GM19043 (cell line): Measurements from ENCODE around the gene DSTYK.
"Not testable (repeated sequence)": the region's sequence is repeated elsewhere in the genome, so short reads cannot be mapped to it uniquely, and the experiment has no call there.

Experiments used
- ATAC-seq: cut with Tn5 transposase; IDR thresholded peaks from one replicate; pipeline ENCODE4 v1.9.1; 2021; ENCODE audit warnings: low read depth; ENCODE audit not compliant: unreplicated experiment

The DSTYK gene

DNA sequence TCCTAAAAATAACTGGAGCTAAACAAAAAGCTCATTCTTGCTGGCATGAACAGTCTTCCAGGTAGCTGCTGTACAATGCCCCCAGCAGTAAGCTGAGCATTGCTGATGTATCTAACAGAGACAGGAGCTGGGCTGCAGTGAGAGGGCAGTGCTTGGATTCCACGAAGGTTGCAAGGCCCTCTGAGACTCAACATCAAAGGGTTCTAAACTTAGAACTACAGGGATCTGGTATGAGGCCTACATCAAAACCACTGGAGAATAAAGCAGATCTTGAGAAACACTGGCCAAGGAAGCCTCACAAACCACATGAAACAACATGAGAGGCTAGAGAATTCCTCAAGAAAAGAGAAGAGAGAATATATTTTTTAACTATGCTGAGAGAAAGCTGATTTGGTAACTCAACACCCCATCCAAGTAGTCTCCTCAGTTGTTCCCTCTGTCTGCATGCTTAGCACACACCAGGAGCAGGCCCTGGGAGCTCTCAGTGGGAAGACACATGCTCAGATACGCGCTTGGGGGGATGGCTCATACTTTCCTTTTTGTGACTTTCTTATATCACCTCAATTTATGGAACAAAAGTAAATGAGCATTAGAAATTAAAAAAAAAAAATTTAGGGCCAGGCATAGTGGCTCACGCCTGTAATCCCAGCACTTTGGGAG lies 27.7 kb downstream of the DSTYK start:
- no peak for ATAC-seq

DNA sequence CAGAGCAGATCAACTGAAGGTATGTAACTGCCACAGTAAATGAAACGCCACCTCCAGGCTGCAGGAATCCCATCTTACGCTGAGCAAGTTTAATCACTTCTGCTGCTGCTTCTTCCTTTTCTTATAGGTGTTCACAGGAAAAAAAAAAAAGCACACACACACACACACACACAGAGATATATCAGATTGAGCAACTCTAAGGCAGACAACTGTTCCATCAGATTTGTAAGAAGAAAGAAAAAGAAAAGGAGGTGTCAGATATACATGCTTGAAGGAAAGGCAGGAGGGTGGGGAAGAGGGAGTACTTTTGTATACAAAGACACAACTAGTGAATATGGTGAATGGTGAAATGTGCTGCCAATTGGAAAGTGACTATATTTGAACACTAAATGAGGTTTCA lies 28.6 kb downstream of the DSTYK start:
- no peak for ATAC-seq

DNA sequence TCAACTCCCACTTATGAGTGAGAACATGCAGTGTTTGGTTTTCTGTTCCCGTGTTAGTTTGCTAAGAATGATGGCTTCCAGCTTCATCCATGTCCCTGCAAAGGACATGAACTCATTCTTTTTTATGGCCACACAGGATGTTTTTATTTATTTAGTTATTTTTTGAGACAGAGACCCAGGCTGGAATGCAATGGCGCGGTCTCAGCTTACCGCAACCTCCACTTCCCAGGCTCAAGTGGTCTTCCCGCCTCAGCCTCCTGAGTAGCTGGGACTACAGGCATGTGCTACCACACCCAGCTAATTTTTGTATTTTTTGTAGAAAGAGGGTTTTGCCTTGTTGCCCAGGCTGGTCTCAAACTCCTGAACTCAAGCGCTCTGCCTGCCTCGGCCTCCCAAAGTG lies 31.2 kb downstream of the DSTYK start:
- ATAC-seq, result not testable (repeated sequence)

DNA sequence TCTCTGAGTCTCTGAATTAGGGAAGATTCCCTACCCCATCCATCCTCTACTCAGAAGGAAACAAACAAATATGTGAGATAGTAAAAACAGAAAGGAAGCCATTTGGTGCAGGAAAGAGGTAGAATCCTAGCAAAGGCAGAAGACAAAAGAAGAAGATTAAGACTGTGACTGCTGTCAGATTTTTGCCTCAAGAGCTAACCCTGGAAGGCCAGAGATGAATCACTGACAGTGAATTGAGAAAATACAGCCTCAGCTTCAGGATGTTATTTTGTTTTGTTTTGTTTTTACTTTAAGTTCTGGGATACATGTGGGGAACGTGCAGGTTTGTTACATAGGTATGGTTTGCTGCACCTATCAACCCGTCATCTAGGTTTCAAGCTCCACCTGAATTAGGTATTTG lies 31.7 kb downstream of the DSTYK start:
- no peak for ATAC-seq

DNA sequence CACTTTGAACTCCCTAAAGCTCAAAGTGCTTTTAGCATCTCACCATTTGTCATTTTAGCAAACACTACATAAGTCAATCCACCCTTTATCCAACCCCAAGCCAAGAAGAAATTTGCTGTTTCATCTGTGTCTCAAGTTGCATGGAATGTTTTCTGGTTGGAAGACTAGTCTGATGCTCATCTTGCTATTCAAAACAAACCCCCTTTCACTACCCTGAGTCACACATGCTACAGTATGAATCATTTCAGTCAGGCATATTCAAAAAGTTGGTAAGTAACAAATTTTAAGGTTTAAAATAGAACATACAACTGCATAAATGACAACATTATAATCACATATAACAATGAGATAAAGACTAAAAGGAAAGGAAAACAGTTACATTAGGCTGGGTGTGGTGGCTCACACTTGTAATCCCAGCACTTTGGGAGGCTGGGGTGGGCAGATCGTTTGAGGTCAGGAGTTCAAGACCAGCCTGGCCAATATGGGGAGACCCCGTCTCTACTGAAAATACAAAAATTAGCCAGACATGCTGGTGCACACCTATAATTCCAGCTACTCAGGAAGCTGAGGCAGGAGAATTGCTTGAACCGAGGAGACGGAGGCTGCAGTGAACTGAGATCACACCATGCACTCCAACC lies 38.7 kb downstream of the DSTYK start:
- no peak for ATAC-seq

DNA sequence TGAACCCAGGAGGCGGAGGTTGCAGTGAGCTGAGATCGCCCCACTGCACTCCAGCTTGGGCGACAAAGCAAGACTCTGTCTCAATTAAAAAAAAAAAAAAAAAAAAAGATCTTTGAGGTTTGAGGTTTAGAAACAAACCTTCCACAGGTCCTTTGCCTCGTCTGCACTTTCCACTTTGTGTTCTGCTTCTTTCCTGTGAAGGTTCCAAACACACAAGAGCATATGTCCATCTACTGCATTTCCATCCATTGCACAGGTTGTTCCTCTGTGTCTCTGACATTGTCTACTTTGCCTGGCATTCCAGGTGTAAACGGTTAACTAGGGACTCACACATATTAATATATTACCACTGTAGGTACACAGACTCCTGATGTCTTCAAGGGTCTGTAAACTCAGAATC lies 40.1 kb downstream of the DSTYK start:
- ATAC-seq, result no peak

DNA sequence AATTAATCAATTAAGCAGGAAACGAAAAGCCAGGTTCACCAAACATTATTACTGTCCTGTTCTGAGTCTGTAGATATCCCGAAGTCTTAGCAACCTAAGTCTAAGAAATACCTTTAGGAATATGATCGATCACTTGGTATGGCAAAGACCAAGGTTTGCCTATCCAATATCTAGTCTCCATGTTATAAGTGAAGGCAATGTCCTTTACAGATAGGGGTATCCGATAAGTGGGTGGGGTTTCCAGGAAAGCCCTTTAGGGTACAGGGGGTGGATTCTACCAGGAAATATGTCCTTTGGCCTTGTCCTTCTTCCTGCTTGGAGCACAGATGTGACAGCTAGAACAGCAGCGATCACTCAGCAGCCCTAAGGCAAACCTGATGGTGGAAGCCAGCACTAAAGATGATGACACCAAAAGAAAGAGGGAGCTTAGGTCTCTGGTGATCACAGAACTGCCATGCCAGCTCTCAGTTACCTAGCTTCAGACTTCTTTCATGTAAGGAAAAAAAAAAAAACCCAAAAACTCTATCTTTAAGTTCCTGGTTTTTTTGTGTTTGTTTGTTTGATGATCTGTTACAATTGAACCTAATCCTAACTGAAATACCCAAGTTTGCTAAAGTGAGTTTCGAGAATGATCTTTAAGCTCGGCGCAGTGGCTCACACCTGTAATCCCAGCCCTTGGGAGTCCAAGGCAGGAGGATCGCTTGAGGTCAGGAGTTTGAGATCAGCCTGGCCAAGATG lies 40.8 kb downstream of the DSTYK start:
- no peak for ATAC-seq

DNA sequence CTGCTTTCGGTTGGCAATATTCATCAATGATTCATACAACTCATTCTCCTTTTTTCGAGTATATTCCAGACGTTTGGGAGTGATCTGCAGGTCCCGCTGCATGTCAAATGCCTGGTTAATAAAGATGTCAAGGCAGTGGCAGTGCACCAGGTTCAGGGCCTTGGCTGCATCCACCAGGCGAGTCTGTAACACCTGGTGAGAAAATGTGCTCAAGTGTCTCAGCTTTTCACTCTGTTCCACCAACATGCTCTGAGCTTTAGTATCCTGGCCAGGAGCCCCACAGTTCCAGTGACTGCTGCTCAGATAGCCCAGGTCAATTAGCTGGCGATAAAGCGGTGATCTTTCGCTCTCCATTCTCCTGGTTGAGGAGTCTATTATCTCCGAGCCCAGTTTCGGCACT lies 42.3 kb downstream of the DSTYK start:
- no peak for ATAC-seq

DNA sequence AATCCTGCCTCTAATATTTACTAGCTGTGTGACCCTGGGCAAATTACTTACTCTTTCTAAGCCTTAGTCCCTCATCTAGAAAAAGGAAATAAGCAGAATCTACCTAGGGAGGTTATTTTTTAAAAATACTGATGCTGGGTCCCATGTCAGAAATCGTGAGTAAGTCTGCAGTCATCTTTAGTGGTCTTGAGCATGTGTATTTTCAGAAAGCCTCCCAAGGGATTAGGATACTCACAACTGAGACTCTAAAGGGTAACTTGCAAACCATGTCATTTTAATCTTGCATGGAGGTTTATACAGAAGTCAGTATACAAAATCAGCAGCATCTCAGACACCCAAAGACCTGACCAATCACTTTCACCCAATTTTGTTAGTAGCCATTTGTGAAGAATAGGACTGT lies 43.2 kb downstream of the DSTYK start:
- no peak for ATAC-seq

DNA sequence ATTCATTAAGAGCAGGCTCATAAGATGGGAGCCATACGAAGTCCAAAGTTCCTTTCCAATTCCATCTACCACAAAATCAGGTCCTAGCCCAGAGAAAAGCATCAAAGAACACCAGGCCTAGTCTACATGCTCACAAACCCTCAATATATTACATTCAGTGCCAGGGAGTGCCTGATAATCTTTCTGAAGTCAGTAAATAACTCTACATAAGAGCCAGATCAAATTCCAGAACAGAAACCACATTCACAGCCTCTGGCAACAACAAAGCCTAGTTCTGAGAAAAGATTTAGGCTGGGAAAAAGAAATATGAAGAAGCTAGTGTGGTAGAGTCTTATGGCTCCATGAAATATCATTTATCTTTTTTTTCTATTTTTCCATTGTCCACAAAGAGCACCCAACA lies 49.2 kb downstream of the DSTYK start:
- ATAC-seq, result no peak

DNA sequence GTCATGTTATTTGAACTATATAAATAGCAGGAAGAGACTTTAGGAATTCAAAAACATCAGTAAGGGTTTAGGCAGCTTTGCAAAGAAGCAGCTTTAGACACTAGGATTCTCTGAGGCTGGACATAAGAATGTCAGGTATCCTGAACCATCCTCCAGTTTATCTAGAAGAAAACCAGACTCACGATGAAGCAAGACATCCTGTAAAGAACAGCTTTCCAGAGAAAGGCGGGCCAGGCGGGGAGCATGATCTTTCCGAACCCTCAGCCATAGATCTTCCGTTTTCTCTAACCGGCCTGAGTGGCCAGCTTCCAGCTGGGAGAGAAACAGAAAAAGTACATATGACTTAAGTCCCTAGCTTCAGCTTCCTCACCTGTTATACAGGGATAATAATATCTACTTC lies 50.4 kb downstream of the DSTYK start:
- no peak for ATAC-seq

DNA sequence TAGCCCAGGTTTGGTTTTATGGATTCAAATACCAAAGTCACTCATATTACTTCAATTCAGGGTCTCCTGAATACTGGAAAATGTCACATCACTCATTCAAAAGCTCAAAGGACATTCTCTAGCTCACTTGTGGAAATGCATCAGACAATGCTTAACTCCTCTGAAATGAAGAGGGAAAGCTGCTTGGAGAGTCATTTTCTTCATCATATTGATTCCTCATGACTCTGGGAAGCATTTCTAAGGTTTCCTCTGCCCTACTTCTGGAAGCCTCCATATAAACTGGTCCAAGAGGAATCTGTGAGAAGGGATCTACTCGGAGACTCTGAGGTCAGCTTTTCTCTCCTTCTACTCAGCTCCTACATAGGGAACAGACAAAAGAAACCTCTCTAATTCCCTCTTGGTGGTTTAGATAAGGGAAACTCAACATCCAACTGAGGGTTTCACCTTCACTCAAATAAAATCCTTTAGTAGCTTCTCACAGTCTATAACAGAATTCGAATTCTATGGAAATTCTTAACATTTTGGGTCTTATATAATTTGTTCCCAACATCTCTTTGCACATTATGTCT lies 53.4 kb downstream of the DSTYK start:
- ATAC-seq, result no peak

DNA sequence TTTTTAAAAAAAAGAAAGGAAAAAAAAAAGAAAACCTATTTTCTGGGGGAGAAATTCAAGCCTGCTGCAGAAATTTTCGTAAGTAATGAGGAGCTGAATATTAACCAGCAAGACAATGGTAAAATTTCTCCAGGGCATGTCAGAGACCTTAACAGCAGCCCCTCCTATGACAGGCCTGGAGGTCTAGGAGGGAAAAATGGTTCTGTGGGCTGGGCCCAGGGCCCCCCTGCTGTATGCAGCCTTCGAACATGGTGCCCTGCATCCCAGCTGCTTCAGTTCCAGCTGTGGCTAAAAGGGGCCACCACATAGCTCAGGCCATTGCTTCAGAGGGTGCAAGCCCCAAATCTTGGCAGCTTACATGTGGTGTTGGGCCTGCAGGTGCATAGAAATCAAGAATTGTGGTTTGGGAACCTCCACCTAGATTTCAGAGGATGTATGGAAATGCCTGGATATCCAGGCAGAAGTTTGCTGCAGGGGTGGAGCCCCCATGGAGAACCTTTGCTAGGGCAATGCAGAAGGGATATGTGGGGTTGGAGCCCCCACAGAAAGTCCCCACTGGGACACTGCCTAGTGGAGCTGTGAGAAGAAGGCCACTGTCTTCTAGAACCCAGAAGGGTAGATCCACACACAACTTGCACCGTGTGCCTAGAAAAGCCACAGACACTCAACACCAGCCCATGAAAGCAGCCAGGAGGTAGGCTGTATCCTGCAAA lies 55.7 kb downstream of the DSTYK start:
- ATAC-seq, result not testable (repeated sequence)

DNA sequence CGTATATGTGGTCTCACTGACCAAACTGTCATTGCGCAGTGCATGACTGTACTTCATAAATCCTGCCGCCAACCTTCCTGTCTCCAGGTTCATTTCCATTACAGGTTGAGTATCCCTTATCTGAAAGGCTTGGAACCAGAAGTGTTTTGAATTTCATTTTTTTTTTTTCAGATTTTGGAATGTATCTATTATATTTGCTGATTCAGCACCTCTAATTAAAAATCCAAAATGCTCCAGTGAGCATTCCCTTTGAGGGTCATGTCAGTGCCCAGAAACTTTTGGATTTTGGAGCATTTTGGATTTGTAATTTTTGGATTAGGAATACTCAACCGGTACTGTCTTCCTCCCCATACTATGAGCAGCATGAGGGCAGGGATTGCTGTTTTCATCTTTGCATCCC lies 59.0 kb downstream of the DSTYK start:
- no peak for ATAC-seq

DNA sequence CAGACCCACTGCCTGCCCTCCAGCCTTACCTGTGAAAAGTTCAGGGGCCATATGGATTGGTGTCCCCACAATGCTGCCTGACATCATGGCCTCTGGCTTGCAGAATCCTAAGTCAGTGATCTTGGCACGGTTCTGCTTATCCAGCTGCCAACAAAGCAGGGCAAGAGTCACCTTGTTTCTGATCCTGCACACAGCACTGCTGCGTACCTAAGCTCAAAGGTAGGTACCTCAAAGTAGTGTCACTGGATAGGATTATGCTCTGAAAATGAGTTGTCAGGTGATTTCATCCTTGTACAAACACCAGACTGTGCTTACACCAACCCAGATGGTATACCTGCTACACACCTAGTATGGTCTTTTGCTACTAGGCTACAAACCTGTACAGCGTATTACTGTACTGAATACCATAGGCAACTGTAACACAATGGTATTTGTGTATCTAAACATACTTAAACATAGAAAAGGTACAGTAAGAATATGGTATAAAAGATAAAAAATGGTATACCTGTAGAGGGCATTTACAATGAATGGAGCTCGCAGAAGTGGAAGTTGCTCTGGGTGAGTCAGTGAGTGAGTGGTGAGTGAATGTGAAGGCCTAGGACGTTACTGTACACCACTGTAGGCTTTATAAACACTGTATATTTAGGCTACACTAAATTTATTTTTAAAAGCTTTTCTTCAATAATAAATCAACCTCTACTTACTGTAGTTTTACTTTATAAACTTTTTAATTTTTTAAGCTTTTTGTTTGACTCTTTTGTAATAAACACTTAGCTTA lies 60.7 kb downstream of the DSTYK start:
- ATAC-seq, result no peak

DNA sequence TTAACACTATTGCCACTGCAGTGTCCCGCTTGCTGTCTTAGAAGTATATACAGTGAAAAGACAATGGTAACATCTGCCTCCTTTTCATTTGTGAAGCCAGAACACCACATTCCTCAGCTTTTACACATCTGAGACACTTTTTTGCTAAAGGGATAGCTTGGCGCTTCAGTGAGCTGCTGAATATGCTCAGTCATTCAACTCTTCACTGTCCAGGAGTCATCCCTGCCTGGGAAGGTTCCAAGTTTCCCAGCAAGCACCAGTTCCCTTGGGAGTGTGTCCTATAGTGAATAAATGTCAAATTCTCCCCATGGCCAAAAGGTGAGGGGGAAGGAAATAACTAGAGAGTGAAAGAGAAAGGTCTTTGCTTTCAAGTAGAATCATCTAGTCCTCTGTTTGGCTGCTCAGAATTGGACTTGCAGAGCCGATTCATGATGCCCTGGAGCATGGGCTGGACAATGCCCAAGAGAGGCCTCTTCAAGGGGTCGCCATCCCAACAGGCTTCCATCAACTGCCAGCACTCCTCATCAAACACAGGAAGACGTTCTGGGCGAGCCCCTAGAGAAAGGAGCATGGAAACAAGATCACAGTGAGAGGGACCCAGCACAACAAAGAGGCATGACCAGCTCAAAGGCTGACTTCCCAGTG lies 64.2 kb downstream of the DSTYK start:
- ATAC-seq, result no peak

DNA sequence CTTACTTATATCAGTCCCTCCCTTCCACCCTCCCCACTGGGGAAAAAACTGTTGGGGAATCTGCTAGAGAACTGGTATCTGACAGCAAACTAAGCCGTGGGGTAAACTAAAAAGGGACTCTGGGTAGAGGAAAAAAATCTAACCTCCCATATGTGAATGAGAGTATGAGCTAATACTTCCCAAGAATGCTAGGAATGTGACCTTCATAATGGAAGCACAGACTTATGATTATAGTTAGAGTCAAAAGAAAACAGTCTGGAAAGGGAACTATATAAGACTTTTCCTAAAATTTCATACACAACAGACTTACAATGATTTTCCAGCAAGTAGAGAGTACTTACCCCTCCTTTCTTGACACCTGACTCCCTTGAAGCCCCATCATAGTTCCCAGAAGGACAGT lies 66.8 kb downstream of the DSTYK start:
- ATAC-seq, result no peak

DNA sequence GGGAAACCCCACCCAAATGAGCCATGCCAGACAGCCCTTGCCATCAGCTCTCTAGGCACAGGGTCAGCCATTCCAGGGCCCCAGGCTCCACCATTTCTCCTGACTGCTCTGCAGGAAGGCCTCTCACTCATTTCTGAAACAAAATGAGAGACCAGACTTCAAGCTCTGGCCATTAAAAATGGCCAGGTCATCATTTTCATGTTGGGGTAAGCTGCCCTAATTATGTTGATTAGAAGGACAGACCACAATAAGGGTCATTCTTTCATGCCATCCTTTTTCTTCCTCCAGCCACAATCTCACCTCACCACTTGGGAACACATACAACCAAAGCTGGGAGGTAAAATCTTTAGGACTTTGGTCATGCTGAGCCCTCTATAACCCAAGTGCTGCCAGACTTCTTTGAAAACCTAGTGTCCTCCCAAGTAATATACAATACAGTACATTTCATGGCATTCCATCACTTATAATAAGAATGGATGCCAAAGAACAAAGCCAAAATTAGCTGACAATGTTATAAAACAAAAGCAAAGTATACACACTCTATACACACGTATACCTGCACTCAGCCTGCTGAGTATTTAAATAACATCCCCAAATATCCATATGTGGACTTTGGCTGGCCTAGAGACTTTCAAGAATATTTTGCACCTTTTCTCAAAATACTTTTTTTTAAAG lies 67.3 kb downstream of the DSTYK start:
- ATAC-seq, result no peak

DNA sequence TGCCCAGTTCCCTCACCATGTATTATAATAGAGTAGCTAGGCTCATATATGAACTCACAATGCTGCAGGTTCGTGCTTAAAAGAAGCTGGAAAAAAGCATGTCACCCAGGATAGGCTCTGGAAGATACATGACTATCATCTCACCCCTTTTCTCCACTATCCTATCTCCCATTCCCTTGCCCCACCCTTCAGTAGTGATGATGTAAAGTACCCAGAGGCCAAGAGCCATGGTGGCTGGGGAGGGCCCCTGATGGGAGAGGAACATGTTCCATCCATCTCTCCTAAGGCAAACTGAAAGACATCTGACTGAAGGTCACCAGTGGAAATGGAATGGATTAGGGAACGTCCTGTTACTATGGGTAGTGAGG lies 69.4 kb downstream of the DSTYK start:
- no peak for ATAC-seq
